Hepatocyte (in vitro differentiated cells): Measurements from ENCODE around the gene CYP20A1. TPM values are rescaled to one million over a fixed set of nuclear protein-coding genes. Genes with fewer than 3 reads are reported as not detected.
"Not testable (repeated sequence)": the region's sequence is repeated elsewhere in the genome, so short reads cannot be mapped to it uniquely, and the experiment has no call there.

Source experiments
- DNase-seq: peaks from one replicate; pipeline ENCODE4 v3.0.0-alpha.2; 2016; ENCODE audit warnings: low spot score
- H2AFZ ChIP-seq: fragments of 200-600 bp; sonication (generic); 2 replicates; pipeline ENCODE4 v1.6.0; 2016; ENCODE audit warnings: antibody characterized with exemption, mild to moderate bottlenecking
- H3K27ac ChIP-seq: fragments of 200-600 bp; sonication (generic); 2 replicates; pipeline ENCODE4 v1.5.1; 2016; ENCODE audit warnings: mild to moderate bottlenecking
- H3K27me3 ChIP-seq: fragments of 200-600 bp; sonication (generic); 2 replicates; pipeline ENCODE4 v1.6.1; 2016
- H3K36me3 ChIP-seq: fragments of 200-600 bp; sonication (generic); replicated peaks from 2 replicates; pipeline ENCODE4 v1.5.1; 2016; ENCODE audit warnings: low read depth; ENCODE audit not compliant: insufficient read depth
- H3K4me1 ChIP-seq: fragments of 200-600 bp; sonication (generic); 2 replicates; pipeline ENCODE4 v1.5.1; 2016; ENCODE audit warnings: mild to moderate bottlenecking, moderate library complexity; ENCODE audit not compliant: insufficient read depth
- H3K4me2 ChIP-seq: fragments of 200-600 bp; sonication (generic); 2 replicates; pipeline ENCODE4 v1.6.0; 2016
- H3K4me3 ChIP-seq: fragments of 200-600 bp; sonication (generic); 2 replicates; pipeline ENCODE4 v1.5.1; 2016; ENCODE audit warnings: mild to moderate bottlenecking
- H3K79me2 ChIP-seq: fragments of 200-600 bp; sonication (generic); 2 replicates; pipeline ENCODE4 v1.6.0; 2017; ENCODE audit warnings: mild to moderate bottlenecking
- H3K9me2 ChIP-seq: fragments of 200-600 bp; sonication (generic); replicated peaks from 2 replicates; pipeline ENCODE4 v1.6.0; 2017; ENCODE audit warnings: mild to moderate bottlenecking; ENCODE audit not compliant: insufficient read depth
- H3K9me3 ChIP-seq: fragments of 200-600 bp; sonication (generic); 2 replicates; pipeline ENCODE4 v1.5.1; 2016; ENCODE audit warnings: low read depth, mild to moderate bottlenecking
- H4K20me1 ChIP-seq: fragments of 200-600 bp; sonication (generic); 2 replicates; pipeline ENCODE4 v1.6.0; 2016; ENCODE audit warnings: mild to moderate bottlenecking; ENCODE audit not compliant: insufficient read depth, poor library complexity, severe bottlenecking
- CTCF ChIP-seq: fragments of 200-600 bp; sonication (generic); IDR thresholded peaks from 2 replicates; pipeline ENCODE4 v1.5.1; 2016; ENCODE audit warnings: antibody characterized with exemption, mild to moderate bottlenecking; ENCODE audit not compliant: poor library complexity
- EZH2 ChIP-seq: fragments of 200-600 bp; sonication (generic); IDR thresholded peaks from 2 replicates; pipeline ENCODE4 v1.6.1; 2016; ENCODE audit warnings: antibody characterized with exemption, mild to moderate bottlenecking, borderline replicate concordance
- EZH2phosphoT487 ChIP-seq: fragments of 200-600 bp; sonication (generic); IDR thresholded peaks from one replicate; pipeline ENCODE4 v1.6.1; 2018; ENCODE audit warnings: antibody characterized with exemption, mild to moderate bottlenecking, low read depth, moderate library complexity; ENCODE audit not compliant: unreplicated experiment, severe bottlenecking
- WGBS: methylation state at CpG from one replicate; pipeline ENCODE4 v1.1.6; 2016; ENCODE audit warnings: low lambda C conversion rate; ENCODE audit errors: missing lambda C conversion rate; 5-methylcytosine and 5-hydroxymethylcytosine counted together
- polyA plus RNA-seq: library from polyadenylated mRNA; unstranded; fragments of >200 nt; fragmentation: Nextera tagmentation; extraction: Ambion mirVana; gene quantifications from 2 replicates; pipeline ENCODE4 v1.2.1, GENCODE V29; 2016
- total RNA-seq: library from RNA; depleted of rRNA; stranded (reverse); fragments of >200 nt; gene quantifications from 2 replicates; pipeline ENCODE4 v1.2.3, GENCODE V29; 2014

CYP20A1 gene
- total and polyA plus RNA-seq, 2 experiments from 2014 or later = 18.3 to 26.5 TPM

DNA sequence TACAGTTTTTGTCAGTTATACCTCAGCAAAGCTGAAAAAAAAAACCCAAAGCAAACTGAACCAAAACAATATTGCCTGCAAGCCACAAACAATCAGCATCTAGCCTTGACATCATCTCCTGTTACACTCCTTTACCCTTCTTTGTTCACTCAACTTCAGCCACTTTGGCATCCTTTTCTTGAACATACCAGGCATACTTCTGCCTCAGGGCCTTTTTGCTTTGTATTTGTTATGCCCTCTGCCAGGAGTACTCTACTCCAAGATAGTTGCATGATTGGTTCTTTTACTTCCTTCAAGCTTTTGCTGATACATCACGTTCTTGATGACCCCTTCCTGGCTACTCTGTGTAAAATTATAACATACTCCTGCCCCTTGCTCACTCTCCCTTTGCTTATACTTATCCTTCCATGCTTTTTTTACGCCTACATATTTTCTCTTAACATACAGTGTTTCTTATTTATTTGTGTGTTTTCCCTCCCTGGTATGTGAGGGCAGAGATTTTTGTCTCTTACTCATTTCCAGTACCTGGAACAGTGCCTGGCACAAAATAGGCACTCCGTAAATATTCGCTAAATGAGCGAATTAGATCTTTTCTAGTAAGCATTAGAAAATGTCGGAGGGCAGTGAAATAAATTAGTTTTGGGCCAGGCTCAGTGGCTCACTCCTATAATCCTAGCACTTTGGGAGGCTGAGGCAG lies 102.1 kb downstream of the CYP20A1 start:
- H3K9me2 ChIP-seq = no peaks in the 10 kb centered on the region
- no peak for TF ChIP-seq EZH2
- TF ChIP-seq CTCF = no peak
- TF ChIP-seq EZH2phosphoT487 = no peak
- H3K79me2 ChIP-seq = peaks cover 81% of the 10 kb centered on the region
- no peaks in the 10 kb centered on the region for H3K4me1 ChIP-seq
- H3K4me3 ChIP-seq = no peak overlapping the region
- no peaks in the 10 kb centered on the region for H3K36me3 ChIP-seq
- H3K27me3 ChIP-seq = no peaks in the 10 kb centered on the region
- H3K9me3 ChIP-seq = no peaks in the 10 kb centered on the region
- no peaks in the 10 kb centered on the region for H4K20me1 ChIP-seq
- H3K27ac ChIP-seq = no peak overlapping the region
- WGBS = 88% methylated on average over 6 of the region's 6 CpGs
- no peak overlapping the region for H3K4me2 ChIP-seq
- DNase-seq = no peak
- H2AFZ ChIP-seq = no peak overlapping the region

- no peaks in the 10 kb centered on the region for H3K27me3 ChIP-seq
- no peak overlapping the region for H3K4me2 ChIP-seq
- no peak overlapping the region for H2AFZ ChIP-seq
- H4K20me1 ChIP-seq = no peaks in the 10 kb centered on the region
- TF ChIP-seq EZH2phosphoT487 (no peak), CTCF (no peak), EZH2 (no peak)
- H3K4me1 ChIP-seq = peaks cover 2% of the 10 kb centered on the region
- no peaks in the 10 kb centered on the region for H3K36me3 ChIP-seq
- peaks cover 75% of the 10 kb centered on the region for H3K79me2 ChIP-seq
- no peak overlapping the region for H3K27ac ChIP-seq
- DNase-seq = no peak
- WGBS = 94% methylated on average over 2 of the region's 2 CpGs
- no peaks in the 10 kb centered on the region for H3K9me2 ChIP-seq
- no peaks in the 10 kb centered on the region for H3K9me3 ChIP-seq
- no peak overlapping the region for H3K4me3 ChIP-seq
Observed at GRCh38 chr2:203341741-203342310, 103.0 kb downstream of the CYP20A1 start.

- H3K36me3 ChIP-seq, H3K9me2 ChIP-seq, H2AFZ ChIP-seq, DNase-seq, H4K20me1 ChIP-seq, H3K4me1 ChIP-seq, H3K27ac ChIP-seq, H3K27me3 ChIP-seq, H3K9me3 ChIP-seq, H3K4me3 ChIP-seq, H3K4me2 ChIP-seq: not testable (repeated sequence)
- WGBS = 100% methylated on average over 4 of the region's 4 CpGs
- H3K79me2 ChIP-seq = peaks cover 72% of the 10 kb centered on the region
Observed at GRCh38 chr2:203342374-203342773, 103.6 kb downstream of the CYP20A1 start.

DNA sequence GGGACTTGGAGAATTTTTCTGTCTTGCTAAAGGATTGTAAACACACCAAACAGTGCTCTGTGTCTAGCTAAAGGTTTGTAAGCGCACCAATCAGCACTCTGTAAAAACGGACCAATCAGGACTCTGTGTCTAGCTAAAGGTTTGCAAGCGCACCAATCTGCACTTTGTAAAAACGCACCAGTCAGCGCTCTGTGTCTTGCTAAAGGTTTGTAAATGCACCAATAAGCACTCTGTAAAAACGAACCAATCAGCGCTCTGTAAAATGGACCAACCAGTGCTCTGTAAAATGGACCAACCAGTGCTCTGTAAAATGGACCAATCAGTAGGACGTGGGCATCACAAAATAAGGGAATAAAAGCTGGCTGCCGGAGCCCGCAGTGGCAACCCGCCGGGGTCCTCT lies 105.8 kb downstream of the CYP20A1 start:
- WGBS = over 99% methylated on average over 12 of the region's 12 CpGs
- H3K9me3 ChIP-seq = no peaks in the 10 kb centered on the region
- no peaks in the 10 kb centered on the region for H3K9me2 ChIP-seq
- H3K27me3 ChIP-seq = no peaks in the 10 kb centered on the region
- H4K20me1 ChIP-seq = no peaks in the 10 kb centered on the region
- no peak overlapping the region for H3K4me3 ChIP-seq
- H3K4me1 ChIP-seq = peaks cover 3% of the 10 kb centered on the region
- peaks cover 71% of the 10 kb centered on the region for H3K79me2 ChIP-seq
- H2AFZ ChIP-seq = no peak overlapping the region
- no peak for DNase-seq
- TF ChIP-seq EZH2 (no peak), CTCF (no peak), EZH2phosphoT487 (no peak)
- H3K4me2 ChIP-seq = no peak overlapping the region
- no peaks in the 10 kb centered on the region for H3K36me3 ChIP-seq
- H3K27ac ChIP-seq = no peak overlapping the region
